NT2/D1 (cell line): ENCODE results near the gene KNG1.

Experiments
- SUZ12 ChIP-seq: IDR thresholded peaks from 2 replicates; pipeline ENCODE4 v1.6.1; 2011; ENCODE audit not compliant: insufficient read length, insufficient read depth; ENCODE audit errors: extremely low read depth
- YY1 ChIP-seq: IDR thresholded peaks from 2 replicates; pipeline ENCODE4 v1.6.1; 2011; ENCODE audit not compliant: insufficient read length, insufficient read depth
- ZNF274 ChIP-seq: IDR thresholded peaks from 2 replicates; pipeline ENCODE4 v1.6.1; 2011; ENCODE audit warnings: mild to moderate bottlenecking, low read depth, low read length

DNA sequence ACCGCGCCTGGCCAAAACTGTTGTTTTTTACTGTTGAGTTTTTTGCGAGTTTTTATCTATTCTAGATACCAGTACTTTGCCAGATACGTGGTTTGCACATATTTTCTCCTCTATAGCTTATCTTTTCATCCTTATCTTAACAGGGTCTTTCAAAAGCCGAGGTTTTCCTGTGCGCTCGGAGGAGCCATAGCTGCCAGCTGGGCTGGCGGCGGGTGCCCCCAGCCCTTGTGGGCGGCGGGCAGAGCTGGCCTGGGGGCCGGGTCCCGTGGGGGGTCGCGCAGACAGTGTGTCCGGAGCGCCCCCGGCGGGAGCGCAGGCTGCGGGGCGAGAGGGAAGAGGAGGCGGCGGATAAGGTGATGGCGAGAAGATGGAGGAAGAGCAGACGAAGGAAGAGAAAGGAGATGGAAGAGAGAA lies 55.1 kb downstream of the KNG1 start:
- TF ChIP-seq SUZ12, result no peak
- no peak for TF ChIP-seq YY1
- no peak for TF ChIP-seq ZNF274
